Stimulated activated CD8-positive, alpha-beta memory T cell treated with anti-CD3 and anti-CD28 coated beads, Interleukin-12 subunit alpha, Interleukin-12 subunit beta, amount 100 ng/mL, for 24 hours (primary cell): ENCODE results near the gene CORO2B.
"Not testable (repeated sequence)": the region's sequence is repeated elsewhere in the genome, so short reads cannot be mapped to it uniquely, and the experiment has no call there.

Experiments
- DNase-seq: peaks from one replicate; pipeline ENCODE4 v3.0.0-alpha.2; 2020; ENCODE audit errors: extremely low read depth

The CORO2B gene

DNA sequence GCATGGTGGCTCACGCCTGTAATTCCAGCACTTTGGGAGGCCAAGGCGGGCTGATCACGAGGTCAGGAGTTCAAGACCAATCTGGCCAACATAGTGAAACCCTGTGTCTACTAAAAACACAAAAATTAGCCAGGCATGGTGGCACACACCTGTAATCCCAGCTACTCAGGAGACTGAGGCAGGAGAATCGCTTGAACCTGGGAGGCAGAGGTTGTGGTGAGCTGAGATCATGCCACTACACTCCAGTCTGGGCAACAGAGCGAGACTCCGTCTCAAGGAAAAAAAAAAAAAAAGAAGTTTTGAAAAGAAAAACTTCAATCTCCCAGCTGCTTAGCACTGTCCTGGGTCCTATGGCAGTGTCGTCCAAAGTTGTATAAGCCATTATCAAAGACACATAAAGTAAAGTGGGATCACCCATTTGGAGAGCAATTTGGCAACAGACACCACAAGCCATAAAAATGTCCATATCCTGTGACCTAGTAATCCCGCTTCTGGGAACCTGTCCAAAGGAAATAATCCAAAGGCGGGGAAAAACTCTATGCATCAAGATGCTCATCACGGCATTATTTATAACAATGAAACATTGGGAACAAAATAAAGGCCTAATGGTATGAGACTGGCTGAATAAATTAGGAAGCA is 26.2 kb downstream of the CORO2B start:
- not testable (repeated sequence) for DNase-seq

DNA sequence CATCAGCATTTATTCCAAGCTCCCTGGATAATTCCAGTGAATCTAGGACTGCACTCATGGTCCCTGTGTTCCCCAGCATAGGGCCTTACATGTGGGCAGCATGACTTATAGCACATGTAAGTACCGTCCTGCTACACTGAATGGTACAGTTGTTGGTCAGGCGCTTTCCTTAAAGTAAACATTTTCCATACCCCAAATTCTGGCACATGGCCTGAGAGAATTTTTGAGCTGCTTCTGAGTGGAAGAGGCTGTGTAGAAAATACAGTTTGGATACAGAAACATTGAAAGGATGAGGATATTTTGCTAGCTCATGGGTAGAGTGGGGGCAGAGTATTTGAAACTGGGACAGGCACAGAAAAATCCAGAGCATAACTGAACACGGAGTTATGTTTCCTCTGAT is 27.6 kb downstream of the CORO2B start:
- no peak for DNase-seq

DNA sequence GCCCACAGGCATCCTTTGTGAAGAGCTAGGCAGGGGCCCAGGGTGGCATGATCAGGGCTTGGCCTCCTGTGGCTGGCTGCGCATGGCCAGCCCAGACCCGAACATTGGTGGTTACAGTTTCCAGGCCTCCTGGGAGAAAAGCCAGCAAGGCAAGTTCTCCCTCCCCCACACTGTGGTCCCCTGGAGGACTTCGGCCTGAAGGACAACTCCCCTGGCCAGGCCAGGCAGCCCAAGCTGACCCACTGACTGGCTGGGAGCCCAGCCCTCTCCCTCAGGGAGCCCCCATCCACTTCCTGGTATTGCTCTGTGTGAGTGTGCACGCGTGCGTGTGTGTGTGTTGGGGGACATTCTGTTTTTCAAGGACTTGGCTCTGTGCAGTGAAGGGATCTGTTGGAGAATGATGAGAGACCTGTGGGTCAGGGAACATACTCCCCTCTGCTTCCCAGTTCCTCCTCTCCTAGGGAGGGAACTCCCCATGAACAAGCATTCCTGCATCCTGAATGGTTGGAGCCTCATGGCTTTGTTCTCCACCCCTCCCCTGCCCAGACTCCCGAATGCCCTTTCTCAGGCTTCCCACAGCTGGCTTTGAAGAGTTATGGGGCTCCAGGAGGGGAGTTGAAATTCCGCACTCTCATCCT is 29.5 kb downstream of the CORO2B start:
- DNase-seq, result no peak

DNA sequence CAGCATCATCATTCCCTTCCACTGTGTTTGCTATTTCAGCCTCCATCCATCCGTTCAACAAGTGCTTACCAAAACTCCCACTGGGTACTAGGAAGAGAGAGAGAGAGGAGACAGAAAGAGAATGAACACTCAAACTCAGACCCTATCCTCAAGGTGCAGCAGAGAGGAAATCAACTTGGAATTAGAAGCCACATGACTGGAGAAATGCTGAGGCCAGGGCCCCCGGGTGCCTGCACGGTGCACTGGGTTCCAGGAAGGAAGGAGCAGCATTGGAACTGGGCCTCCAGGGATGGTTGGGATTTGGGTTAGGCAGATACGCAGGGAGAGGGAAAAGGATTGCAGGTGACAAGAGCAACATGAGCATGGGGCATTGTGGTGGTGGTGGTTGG is 30.0 kb downstream of the CORO2B start:
- DNase-seq, result no peak

DNA sequence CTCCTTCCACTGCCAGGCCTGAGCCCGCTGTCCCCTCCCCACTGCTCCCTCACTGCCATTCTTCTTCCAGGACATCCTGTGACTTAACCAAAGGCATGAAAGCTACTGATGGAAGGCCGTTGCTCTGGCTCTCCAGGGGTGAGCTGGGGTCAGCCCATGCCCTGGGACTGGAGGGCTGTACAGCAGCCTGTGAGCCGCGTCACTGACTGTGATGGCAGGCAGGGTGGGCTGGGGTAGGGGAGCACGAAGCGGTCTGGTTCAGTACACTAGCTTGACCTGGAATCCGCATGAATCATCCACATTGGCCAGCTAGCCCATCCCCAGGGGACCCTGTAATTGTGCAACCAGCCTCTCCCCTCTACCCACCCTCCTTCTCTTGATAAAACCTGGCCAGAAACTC is 30.8 kb downstream of the CORO2B start:
- no peak for DNase-seq

DNA sequence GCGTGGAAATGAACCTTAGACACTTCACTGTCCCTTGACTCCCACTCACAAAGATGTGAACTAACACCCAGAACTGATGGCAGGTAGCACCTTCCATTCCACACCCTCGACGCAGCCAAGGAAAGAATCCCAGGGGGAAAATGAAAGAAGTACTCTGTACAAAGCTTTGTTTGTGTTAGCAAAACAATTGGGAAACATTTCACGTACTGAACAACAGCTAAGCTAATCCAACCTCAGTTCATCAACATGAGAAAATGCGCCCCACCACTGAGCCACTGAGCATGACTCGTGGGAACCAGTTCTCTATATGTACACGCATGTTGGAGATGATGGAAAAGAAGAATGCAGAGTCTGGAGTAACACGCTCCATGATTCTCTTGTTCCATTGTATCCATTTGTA is 32.0 kb downstream of the CORO2B start:
- no peak for DNase-seq

DNA sequence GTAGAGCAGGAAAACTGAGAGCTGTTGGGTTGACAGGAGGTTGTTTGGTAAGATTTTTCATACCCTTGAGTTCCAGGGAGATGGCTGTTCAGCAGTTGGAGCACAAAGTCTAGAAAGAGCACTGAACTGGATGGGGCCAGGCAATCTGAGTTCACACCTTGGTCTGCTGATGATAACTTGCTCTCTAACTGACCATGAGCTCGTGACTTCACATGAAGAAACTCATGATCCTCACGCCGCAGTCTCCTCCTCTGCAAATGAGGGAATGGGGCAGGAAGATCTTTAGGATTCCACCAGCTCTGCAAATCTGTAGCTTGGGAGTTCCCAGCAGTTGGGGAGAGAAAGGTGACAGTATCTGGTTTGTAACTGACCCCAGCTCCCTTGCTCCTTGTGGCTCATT is 33.7 kb downstream of the CORO2B start:
- DNase-seq, result no peak

DNA sequence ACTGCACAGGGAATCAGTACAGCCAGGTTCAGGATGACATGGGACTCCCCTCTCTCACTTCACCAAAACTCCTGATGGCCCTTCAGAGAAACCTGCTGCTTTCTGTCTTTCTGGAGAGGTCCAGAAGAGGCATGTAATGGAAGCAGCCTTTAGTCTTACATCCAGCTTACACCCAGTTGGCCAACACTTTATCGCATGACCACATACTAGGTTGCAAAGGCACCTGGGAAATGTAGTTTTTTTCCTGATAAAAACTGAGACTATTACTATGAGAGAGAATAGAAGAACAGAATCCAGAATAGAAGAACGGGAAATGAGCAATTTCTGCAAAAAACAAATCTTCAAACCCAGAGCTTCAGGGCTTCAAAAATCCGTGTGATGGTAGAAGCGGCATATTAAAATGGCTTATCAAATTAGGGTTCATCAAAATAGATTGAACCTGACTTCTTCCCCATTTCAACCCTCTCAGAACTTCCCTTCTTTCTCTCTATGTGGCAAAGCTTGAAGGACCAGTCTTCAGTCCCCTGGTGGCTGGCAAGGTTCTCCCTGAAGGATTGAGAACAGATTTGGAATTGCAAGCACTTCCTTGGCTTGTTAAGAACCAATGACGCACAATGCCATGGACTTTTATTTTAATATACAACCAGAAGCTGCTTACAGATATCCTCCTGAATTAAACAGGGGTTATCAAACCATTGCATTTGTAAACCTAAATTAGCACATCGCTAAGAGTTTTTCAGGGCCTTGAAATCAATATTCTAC is 34.4 kb downstream of the CORO2B start:
- no peak for DNase-seq

DNA sequence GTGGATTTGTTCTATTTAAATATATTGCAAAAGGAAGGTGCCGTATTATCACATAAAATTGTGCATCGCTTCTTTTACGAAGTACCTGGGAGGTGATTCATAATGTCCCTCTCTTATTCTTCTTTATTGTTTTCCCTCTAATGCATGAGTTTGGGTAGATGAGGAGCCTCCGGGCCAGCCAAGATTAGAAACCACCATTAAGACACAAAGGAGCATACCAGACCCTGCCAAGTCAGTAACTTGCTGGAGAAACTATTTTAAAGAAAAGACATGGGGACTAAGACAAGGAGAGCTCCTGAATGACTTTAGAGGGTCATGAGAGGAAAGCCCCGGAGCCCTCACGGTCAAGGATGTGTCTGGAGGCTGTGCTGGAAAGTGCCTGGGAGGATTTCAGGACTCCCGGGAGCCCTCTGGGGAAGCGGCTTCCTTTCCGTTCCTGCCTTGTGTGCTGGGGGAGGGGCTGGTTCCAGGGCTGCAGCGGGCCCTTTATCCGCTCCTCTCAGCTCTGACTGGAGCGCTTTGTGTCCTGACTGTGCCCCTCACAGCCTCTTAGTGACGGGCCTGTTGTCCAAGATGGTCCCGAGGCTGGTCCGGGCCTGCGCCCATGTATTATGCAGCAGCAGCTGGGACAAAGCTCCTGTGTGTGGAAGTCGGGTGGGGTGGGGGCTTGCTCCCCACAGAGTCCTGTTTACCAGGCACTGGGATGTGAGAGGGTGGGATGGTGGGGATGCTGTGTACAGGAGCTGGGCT is 35.7 kb downstream of the CORO2B start:
- no peak for DNase-seq

DNA sequence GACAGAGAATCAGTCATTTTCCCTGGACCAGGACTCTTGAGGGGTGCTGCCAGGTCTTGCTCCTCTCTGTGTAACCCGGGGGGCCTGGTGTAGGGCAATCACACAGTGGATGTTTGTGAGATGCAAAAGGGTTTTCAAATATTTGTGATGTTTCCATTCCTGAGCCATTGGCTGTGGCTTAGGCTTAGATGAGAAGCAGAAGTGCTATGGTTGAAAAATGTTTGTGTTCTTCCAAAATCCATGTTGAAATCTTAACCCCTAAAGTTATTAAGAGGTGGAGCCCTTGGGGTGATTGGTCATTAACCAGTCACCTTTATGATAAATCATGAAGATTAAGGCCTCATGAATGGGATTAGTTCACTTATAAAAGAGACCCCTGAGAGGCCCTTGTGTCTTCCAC is 36.5 kb downstream of the CORO2B start:
- DNase-seq, result no peak

DNA sequence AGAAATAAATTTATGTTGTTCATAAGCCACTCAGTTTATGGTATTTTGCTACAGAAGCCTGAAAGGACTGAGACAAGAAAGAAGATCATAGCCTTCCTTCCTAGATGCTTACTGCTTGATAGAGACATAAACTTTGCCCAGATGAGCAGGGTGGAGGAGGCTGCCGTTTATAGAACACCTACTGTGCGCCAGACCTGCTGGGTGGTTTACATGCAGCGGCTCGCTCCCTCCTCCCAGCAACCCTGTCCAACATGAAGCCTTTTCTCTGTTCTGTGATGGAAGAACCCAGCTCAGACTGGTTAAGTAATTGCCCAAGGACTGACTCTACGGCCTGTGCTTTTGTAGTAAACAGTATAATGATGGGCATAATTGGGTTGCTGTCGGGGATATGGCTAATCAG is 37.0 kb downstream of the CORO2B start:
- no peak for DNase-seq

DNA sequence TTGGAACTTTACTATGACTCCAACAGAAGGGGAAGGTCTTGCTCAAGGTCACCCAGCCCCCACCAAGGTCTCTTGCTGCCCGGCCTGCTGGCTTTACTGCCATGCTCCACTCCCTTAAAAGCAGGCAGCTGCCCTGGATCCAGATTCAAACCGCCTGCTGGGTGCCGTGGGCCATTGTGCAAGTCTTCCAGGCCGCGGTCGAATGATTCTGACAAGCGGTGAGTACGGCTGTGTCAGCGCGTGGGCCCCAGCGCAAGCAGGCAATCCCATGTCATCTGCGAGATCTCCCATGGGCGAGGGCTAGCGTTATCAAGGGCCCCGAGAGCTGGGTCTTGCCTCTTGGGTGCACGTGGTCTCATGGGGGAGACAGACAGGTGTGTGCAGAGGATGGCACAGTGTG is 37.6 kb downstream of the CORO2B start:
- no peak for DNase-seq

DNA sequence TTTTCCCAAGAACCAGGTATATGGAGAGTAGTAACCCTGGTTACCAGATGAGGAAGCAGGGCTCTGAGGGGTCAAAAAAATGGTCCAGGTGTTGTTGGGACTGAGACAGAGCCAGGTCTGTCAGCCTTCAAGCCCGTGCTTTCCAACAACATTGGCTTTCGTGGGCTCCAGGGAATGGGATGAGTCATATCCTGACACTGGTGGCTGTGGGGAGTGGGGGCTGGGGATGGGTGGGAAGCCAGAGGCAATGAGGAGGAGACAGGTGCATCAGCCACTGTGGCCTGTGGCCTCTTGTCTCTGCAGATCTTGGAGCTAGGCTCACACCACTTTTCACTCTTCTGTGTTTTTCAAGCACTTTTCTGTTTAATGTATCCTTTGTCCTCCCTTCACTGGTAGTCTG is 38.2 kb downstream of the CORO2B start:
- DNase-seq, result no peak

DNA sequence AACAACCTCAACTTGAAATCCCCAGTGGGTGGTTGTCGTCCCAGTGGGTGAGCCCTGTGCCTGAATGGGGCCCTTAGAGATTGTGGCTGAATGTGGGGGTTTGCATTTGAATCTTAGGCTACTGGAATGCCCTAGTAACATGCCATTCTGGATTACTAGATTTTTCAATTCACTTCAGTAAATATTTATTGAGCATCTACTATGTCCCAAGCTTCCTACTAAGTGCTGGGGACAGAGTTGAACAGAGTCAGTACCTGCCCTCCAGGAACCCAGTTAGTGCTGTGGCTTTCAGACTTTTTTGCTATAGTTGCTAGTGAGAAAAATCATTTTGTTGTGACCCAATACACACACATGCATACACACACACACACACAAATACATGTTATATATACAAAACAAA is 39.0 kb downstream of the CORO2B start:
- no peak for DNase-seq

DNA sequence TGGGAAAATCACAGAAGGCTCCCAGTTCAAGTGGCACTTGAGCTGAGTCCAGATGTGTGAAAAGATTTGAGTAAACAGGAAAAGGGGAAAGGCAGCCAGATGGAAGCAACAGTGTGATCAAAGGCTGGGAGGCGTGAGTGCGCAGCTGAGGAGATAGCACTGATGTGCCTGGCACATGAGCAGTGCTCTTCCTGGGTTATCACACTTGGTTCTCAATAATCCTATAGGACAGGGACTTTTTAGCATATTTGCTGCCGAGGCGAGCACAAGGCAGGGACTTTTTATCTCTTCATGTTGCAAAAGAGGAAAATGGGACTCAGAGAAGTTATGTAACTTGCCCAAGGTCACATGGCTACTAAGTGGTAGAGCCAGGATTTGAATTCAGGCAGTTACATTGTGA is 39.6 kb downstream of the CORO2B start:
- DNase-seq, result no peak

DNA sequence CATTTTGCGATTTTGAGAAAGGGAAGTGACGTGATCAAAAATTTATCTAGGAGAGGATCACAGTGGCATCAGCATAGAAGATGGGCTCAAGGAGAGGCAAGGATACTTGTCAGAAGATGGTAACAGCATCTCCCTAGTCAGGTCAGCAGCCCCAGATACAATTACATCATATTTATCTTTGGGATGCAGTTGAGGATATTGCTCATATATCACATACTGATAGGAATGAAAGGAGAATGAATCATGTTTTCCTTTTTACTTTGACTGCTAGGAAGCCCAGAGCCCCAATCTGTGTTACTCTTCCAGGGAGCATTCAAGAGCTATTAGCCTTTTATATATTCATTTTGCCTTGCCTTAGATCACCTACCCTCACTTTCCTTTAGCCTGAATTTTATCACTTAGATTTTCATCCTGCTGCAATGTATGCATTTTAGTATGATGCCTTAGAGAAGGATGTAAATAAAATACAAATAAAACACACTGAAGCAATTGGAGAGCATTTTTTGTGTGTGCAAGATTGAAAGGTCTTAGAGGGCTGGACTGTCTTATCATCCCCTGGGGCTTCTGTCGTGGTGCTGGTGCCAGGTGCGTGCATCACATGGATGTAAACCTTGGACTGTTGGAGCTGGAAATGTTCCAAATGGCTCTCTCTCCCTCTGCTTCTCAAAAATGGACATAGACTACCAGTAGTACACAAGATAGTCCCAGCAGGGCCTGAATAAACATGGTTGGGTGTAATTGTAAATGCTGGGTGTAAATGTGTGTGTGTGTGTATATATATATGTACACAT is 40.3 kb downstream of the CORO2B start:
- no peak for DNase-seq

DNA sequence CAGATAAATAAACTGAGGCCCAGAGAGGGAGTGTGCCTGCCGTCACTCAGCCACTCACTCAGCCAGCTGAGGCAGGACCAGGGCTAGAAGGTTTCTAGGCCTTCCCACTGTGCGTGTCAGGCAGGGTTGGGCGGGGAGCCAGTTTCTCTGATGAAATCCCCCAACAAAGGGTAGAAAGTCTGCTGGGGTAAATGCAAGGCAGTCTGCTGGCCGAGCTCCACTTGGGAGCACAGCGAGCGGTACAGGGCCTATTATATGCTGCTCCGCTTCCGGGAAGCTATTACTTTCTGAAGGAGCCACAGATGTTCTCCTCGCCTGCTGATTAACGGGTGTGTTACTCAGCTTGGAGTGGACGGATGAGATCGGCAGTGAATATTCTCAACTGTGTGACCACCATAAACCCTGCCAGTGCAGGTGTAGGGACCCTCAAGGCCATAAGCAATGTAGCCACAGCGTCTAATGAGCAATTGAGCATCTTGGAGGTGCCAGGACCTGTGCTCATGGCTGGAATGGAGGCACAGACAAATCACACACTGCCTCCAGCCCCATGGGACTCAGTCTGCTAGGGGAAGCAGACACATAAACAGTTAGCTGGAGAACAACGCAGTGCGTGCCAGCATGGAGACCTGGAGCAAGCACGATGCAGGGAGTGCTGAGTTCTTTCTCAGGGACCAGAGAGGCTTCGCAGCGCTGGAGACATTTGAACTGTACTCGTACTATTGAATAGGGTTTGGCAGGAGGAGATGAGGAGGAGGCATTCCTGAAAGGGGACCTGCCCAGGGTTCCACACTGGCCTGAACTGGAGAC is 42.1 kb downstream of the CORO2B start:
- no peak for DNase-seq

DNA sequence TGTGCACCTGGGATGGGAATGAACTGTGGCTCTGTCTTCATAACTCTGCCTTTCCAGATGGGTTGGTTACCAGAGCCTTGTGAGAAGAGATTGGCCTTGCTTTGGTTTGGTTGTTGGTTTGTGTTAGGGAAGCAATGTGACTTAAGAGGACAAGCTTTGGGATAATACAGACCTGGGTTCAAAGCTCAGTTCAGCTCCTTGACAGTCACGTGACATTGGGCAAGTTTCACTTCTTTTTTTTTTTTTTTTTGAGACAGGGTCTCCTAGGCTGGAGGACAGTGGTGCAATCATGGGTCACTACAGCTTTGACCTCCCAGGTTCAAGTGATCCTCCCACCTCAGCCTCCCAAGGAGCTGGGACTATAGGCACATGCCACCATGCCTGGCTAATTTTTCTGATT is 42.7 kb downstream of the CORO2B start:
- DNase-seq, result no peak

DNA sequence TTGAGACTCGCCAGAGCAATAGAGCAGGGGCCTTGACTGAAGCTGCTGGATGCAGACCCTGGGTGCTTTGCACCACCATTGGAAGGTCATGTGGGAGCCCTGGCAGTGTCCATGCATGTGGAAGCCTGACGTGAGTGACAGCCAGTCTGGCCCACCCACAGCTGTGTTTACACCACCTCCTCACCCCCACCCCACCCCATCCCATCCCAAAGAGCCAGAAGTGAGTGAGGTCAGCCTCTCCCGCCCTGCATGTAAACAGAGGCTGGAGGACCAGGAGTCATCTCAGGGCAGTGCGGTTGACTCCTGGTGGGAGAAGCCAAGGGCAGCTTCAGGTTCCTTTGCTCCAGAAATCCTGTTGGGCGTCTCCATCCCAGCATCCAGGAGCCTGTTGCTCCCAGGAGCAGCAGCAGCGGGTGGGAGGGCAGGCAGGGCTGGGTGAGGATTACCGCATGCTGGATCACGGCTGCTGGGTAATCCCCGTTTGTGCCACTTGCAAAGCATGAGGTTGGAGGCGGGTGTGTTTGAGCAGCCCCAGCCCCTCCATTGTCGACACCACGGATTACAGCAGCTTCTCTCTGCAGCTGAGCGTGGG is 44.6 kb downstream of the CORO2B start:
- no peak for DNase-seq

DNA sequence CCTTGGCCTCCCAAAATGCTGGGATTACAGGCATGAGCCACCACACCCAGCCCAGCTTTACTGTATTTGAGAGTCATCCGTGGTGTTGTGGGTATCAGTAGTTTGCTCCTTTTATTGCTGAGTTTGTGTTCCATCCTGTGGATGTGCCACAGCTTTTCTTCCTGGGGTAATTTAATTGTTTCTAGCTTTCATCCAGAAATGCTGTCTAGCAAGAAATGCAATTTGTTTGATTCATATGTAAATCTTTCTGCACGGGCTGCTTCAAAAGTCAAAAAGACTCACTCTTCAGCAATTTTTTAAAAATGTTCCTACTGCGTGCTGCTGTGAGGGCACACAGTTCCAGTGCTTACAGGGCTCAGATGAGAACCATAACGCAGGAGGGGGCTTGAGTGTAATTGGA is 47.1 kb downstream of the CORO2B start:
- no peak for DNase-seq

DNA sequence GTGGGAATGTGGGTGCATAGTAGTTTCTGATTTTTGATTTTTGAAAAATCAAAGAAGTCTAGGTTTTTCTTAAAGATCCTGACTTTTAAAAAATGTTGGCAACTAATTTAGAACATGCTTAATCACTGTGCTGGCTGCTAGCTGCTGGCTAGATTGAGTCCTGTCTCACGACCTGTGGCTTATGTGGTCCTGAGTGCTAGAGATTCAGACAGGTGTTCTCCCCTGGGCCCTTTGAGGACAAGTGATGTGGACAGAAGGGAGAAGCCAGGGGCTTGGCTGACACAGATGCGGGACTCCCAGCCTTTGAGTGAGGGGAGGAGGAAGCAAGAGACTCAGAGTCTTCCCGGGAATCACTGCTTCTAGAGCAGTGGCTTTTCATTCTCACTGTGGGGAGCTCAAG is 47.5 kb downstream of the CORO2B start:
- DNase-seq, result no peak
